ENCODE data around the gene RLF. TPM values are rescaled to one million over a fixed set of nuclear protein-coding genes. Genes with fewer than 3 reads are reported as not detected.

RLF gene
- total RNA-seq, 1 donor from 2014 or later, result 15.4 TPM

DNA sequence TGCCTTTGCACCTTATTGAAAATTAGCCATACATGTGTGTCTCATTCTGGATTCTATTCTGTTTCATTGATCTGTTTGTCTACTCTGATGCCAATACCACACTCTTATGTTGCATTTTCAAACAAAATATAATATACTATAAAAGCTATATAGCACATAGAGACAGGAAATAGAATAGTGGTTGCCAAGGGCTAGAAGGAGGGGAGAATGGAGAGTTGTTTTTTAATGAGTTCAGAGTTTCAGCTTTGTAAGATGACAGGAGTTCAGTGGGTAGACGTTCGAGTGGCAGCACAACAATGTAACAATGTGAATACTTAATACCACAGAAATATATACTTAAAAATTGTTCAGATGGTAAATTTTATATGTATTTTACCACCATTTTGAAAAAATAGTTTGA, 17.0 kb downstream of the RLF start:
- Mint-ChIP-seq H3K27ac (ENCODE audit: unreplicated experiment) (no peak overlapping the region), H3K9me3 (ENCODE audit: unreplicated experiment) (no peaks in the 10 kb centered on the region), H3K4me1 (ENCODE audit: low read depth, unreplicated experiment) (peaks cover 9% of the 10 kb centered on the region), H3K36me3 (ENCODE audit: low read depth, unreplicated experiment) (no peaks in the 10 kb centered on the region), H3K4me3 (ENCODE audit: unreplicated experiment) (no peak overlapping the region), H3K27me3 (ENCODE audit: low read depth, unreplicated experiment) (no peaks in the 10 kb centered on the region)
- H3K4me1 ChIP-seq (ENCODE audit: insufficient read depth, low read length), result no peaks in the 10 kb centered on the region
- H3K79me2 ChIP-seq (ENCODE audit: insufficient read depth, low read length), result peaks cover 98% of the 10 kb centered on the region
- H3K4me2 ChIP-seq (ENCODE audit: low read length), result no peak overlapping the region
- no peak overlapping the region for H3K4me3 ChIP-seq (ENCODE audit: insufficient read depth, low read depth, low read length)
- no peaks in the 10 kb centered on the region for H3K36me3 ChIP-seq (ENCODE audit: insufficient read depth, low read length)
- no peak overlapping the region for H3K27ac ChIP-seq (ENCODE audit: low read depth, low read length)
- no peak overlapping the region for H2AFZ ChIP-seq (ENCODE audit: low read depth, low read length)
- H3K27me3 ChIP-seq (ENCODE audit: insufficient read depth, low read length), result no peaks in the 10 kb centered on the region
- H3K9me3 ChIP-seq (ENCODE audit: insufficient read depth, low read depth, low read length), result no peaks in the 10 kb centered on the region
- no peak overlapping the region for H3K9ac ChIP-seq (ENCODE audit: low read length)
- no peak for FAIRE-seq
- TF ChIP-seq EZH2 (IDR thresholded peaks at IDR 0.05; ENCODE audit: insufficient read depth, low read length) (no peak), CTCF (IDR thresholded peaks at IDR 0.05; ENCODE audit: insufficient read depth, low read depth, low read length) (no peak)
- DNase-seq (ENCODE audit: low read depth), result no peak
- H4K20me1 ChIP-seq (ENCODE audit: insufficient read depth, low read length), result peaks cover 78% of the 10 kb centered on the region

- Histone ChIP-seq H3K4me1 (ENCODE audit: insufficient read depth, low read length) (no peaks in the 10 kb centered on the region), H3K36me3 (ENCODE audit: insufficient read depth, low read length) (no peaks in the 10 kb centered on the region), H3K27me3 (ENCODE audit: insufficient read depth, low read length) (no peaks in the 10 kb centered on the region), H3K9me3 (ENCODE audit: insufficient read depth, low read depth, low read length) (no peaks in the 10 kb centered on the region), H3K4me3 (ENCODE audit: insufficient read depth, low read depth, low read length) (no peak overlapping the region), H3K27ac (ENCODE audit: low read depth, low read length) (no peak overlapping the region), H4K20me1 (ENCODE audit: insufficient read depth, low read length) (peaks cover 80% of the 10 kb centered on the region), H2AFZ (ENCODE audit: low read depth, low read length) (no peak overlapping the region), H3K9ac (ENCODE audit: low read length) (no peak overlapping the region), H3K4me2 (ENCODE audit: low read length) (no peak overlapping the region), H3K79me2 (ENCODE audit: insufficient read depth, low read length) (peaks cover 98% of the 10 kb centered on the region)
- no peak overlapping the region for H3K4me3 Mint-ChIP-seq (ENCODE audit: unreplicated experiment)
- no peak for TF ChIP-seq EZH2 (IDR thresholded peaks at IDR 0.05; ENCODE audit: insufficient read depth, low read length)
- no peak for TF ChIP-seq CTCF (IDR thresholded peaks at IDR 0.05; ENCODE audit: insufficient read depth, low read depth, low read length)
- no peaks in the 10 kb centered on the region for H3K36me3 Mint-ChIP-seq (ENCODE audit: low read depth, unreplicated experiment)
- no peaks in the 10 kb centered on the region for H3K9me3 Mint-ChIP-seq (ENCODE audit: unreplicated experiment)
- H3K4me1 Mint-ChIP-seq (ENCODE audit: low read depth, unreplicated experiment), result peaks cover 14% of the 10 kb centered on the region
- no peak overlapping the region for H3K27ac Mint-ChIP-seq (ENCODE audit: unreplicated experiment)
- DNase-seq (ENCODE audit: low read depth) (no peak), FAIRE-seq (peak; percentile 9)
- no peaks in the 10 kb centered on the region for H3K27me3 Mint-ChIP-seq (ENCODE audit: low read depth, unreplicated experiment)
Measured at GRCh38 chr1:40179496-40180089, 18.4 kb downstream of the RLF start.

DNA sequence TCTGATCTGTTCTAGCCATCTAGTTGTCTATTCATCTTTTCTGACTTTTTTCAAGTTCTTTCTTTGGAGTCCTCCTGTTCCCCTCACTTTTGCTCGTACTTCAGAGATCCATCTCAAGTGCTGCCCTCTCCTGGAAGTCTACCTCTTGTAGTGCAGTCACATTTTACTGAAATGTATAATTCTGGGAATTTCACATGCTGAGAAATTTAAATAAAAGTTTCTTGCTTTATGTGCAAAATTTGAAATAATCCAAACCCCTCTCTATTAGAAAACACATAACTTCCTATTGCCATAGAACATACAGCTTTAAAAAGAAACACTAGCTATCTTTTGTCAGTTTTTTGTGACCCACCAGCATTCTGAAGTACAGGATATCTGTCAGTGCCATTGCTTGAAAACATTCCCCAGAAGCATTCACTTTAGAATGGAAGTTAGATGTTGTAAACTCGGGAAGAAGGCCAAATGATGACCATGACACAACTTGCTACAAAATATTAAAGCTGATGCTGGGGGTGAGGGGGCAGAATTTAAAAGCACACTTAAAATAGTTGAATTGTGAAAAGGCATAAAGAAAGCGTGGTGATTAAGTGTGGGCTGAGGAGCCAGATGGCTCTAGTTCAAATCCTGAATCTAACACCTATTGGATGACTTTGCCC, 22.0 kb downstream of the RLF start:
- H3K9me3 ChIP-seq (ENCODE audit: insufficient read depth, low read depth, low read length), result no peaks in the 10 kb centered on the region
- DNase-seq (ENCODE audit: low read depth) (peak; percentile 27), FAIRE-seq (peak; percentile 32)
- no peak overlapping the region for H3K27ac ChIP-seq (ENCODE audit: low read depth, low read length)
- no peaks in the 10 kb centered on the region for H3K36me3 ChIP-seq (ENCODE audit: insufficient read depth, low read length)
- Mint-ChIP-seq H3K9me3 (ENCODE audit: unreplicated experiment) (no peaks in the 10 kb centered on the region), H3K4me3 (ENCODE audit: unreplicated experiment) (no peak overlapping the region), H3K27me3 (ENCODE audit: low read depth, unreplicated experiment) (no peaks in the 10 kb centered on the region), H3K4me1 (ENCODE audit: low read depth, unreplicated experiment) (peaks cover 32% of the 10 kb centered on the region), H3K36me3 (ENCODE audit: low read depth, unreplicated experiment) (no peaks in the 10 kb centered on the region), H3K27ac (ENCODE audit: unreplicated experiment) (no peak overlapping the region)
- H3K4me2 ChIP-seq (ENCODE audit: low read length), result no peak overlapping the region
- H3K27me3 ChIP-seq (ENCODE audit: insufficient read depth, low read length), result no peaks in the 10 kb centered on the region
- no peak overlapping the region for H3K4me3 ChIP-seq (ENCODE audit: insufficient read depth, low read depth, low read length)
- peaks cover 84% of the 10 kb centered on the region for H4K20me1 ChIP-seq (ENCODE audit: insufficient read depth, low read length)
- peaks cover 21% of the 10 kb centered on the region for H3K4me1 ChIP-seq (ENCODE audit: insufficient read depth, low read length)
- H3K79me2 ChIP-seq (ENCODE audit: insufficient read depth, low read length), result peaks cover 94% of the 10 kb centered on the region
- H3K9ac ChIP-seq (ENCODE audit: low read length), result no peak overlapping the region
- H2AFZ ChIP-seq (ENCODE audit: low read depth, low read length), result no peak overlapping the region
- peak; percentile 52 for TF ChIP-seq CTCF (IDR thresholded peaks at IDR 0.05; ENCODE audit: insufficient read depth, low read depth, low read length)
- TF ChIP-seq EZH2 (IDR thresholded peaks at IDR 0.05; ENCODE audit: insufficient read depth, low read length), result no peak
